Activated naive CD4-positive, alpha-beta T cell treated with anti-CD3 and anti-CD28 coated beads, Interleukin-2, amount 10 ng/mL, durations not matched to agents 7 days and 5 days (primary cell): ENCODE measurements around the gene UBE2R2.

Experiments
- CTCF ChIA-PET: fragments of 350-600 bp; sonication (Branson Sonifier 250); formaldehyde crosslinking; loops from one replicate; lab custom pipeline; 2021; ENCODE audit warnings: antibody characterized with exemption; lab: Charles Lee
- DNase-seq: peaks from one replicate; pipeline ENCODE4 v3.0.0-alpha.2; 2020
- H3K27ac Mint-ChIP-seq: one replicate; pipeline ENCODE4 v1.8.0; 2021; ENCODE audit warnings: mild to moderate bottlenecking, moderate library complexity, mixed read lengths
- H3K27me3 Mint-ChIP-seq: one replicate; pipeline ENCODE4 v1.8.0; 2021; ENCODE audit warnings: mild to moderate bottlenecking, mixed read lengths
- H3K36me3 Mint-ChIP-seq: one replicate; pipeline ENCODE4 v1.8.0; 2021; ENCODE audit warnings: mixed read lengths
- H3K4me1 Mint-ChIP-seq: one replicate; pipeline ENCODE4 v1.8.0; 2021; ENCODE audit warnings: mixed read lengths
- H3K4me3 Mint-ChIP-seq: one replicate; pipeline ENCODE4 v1.8.0; 2021; ENCODE audit warnings: mild to moderate bottlenecking, moderate library complexity, mixed read lengths
- H3K9me3 Mint-ChIP-seq: one replicate; pipeline ENCODE4 v1.8.0; 2021; ENCODE audit warnings: mixed read lengths

Gene UBE2R2

GRCh38 chr9:33924978-33925797, 108.2 kb downstream of the UBE2R2 start:
- H3K9me3 Mint-ChIP-seq = no peaks in the 10 kb centered on the region
- peak overlapping the region; percentile 37 for H3K27ac Mint-ChIP-seq
- DNase-seq = peak; percentile 46
- peaks cover 53% of the 10 kb centered on the region for H3K36me3 Mint-ChIP-seq
- H3K27me3 Mint-ChIP-seq = no peaks in the 10 kb centered on the region
- CTCF ChIA-PET = interaction anchor here (0.7 to 7.2 kb wide), 14 partner anchors 8 to 454 kb away, joined by 3 to 38 read pairs (median 3); no protein-coding TSS in a partner anchor
- no peaks in the 10 kb centered on the region for H3K4me1 Mint-ChIP-seq
- no peak overlapping the region for H3K4me3 Mint-ChIP-seq

GRCh38 chr9:33926746-33927485, 110.0 kb downstream of the UBE2R2 start:
- DNase-seq = no peak
- Mint-ChIP-seq H3K4me3 (no peak overlapping the region), H3K9me3 (no peaks in the 10 kb centered on the region), H3K27me3 (no peaks in the 10 kb centered on the region), H3K4me1 (no peaks in the 10 kb centered on the region), H3K27ac (no peak overlapping the region), H3K36me3 (peaks cover 56% of the 10 kb centered on the region)
- CTCF ChIA-PET = interaction anchor here (1.0 to 4.4 kb wide), 2 partner anchors 20 to 147 kb away, joined by 3 to 35 read pairs; no protein-coding TSS in a partner anchor

- H3K27ac Mint-ChIP-seq = no peak overlapping the region
- no peaks in the 10 kb centered on the region for H3K9me3 Mint-ChIP-seq
- no peak for DNase-seq
- CTCF ChIA-PET = interaction anchor here (4.4 kb wide), 1 partner anchor 146 kb away, joined by 35 read pairs; no protein-coding TSS in a partner anchor
- no peaks in the 10 kb centered on the region for H3K4me1 Mint-ChIP-seq
- no peak overlapping the region for H3K4me3 Mint-ChIP-seq
- no peaks in the 10 kb centered on the region for H3K27me3 Mint-ChIP-seq
- peaks cover 58% of the 10 kb centered on the region for H3K36me3 Mint-ChIP-seq
Measured at GRCh38 chr9:33927694-33928093, 110.7 kb downstream of the UBE2R2 start.

GRCh38 chr9:33931326-33931725, 114.4 kb downstream of the UBE2R2 start:
- peaks cover 58% of the 10 kb centered on the region for H3K36me3 Mint-ChIP-seq
- H3K9me3 Mint-ChIP-seq = no peaks in the 10 kb centered on the region
- CTCF ChIA-PET = no interaction called here
- no peaks in the 10 kb centered on the region for H3K4me1 Mint-ChIP-seq
- H3K27me3 Mint-ChIP-seq = no peaks in the 10 kb centered on the region
- H3K4me3 Mint-ChIP-seq = no peak overlapping the region
- no peak overlapping the region for H3K27ac Mint-ChIP-seq
- DNase-seq = no peak

- Mint-ChIP-seq H3K27me3 (no peaks in the 10 kb centered on the region), H3K9me3 (no peaks in the 10 kb centered on the region), H3K4me3 (no peak overlapping the region), H3K36me3 (peaks cover 58% of the 10 kb centered on the region), H3K27ac (no peak overlapping the region), H3K4me1 (no peaks in the 10 kb centered on the region)
- CTCF ChIA-PET = interaction anchor here (2.2 kb wide), 1 partner anchor 8 kb away, joined by 11 read pairs; no protein-coding TSS in a partner anchor
- DNase-seq = no peak
Measured at GRCh38 chr9:33932078-33932807, 115.3 kb downstream of the UBE2R2 start.

- H3K9me3 Mint-ChIP-seq = no peaks in the 10 kb centered on the region
- DNase-seq = no peak
- no peak overlapping the region for H3K4me3 Mint-ChIP-seq
- CTCF ChIA-PET = interaction anchor here (1.6 to 2.2 kb wide), 2 partner anchors 9 to 10 kb away, joined by 3 to 11 read pairs; no protein-coding TSS in a partner anchor
- H3K27me3 Mint-ChIP-seq = no peaks in the 10 kb centered on the region
- H3K36me3 Mint-ChIP-seq = peaks cover 52% of the 10 kb centered on the region
- H3K27ac Mint-ChIP-seq = peak overlapping the region; percentile 33
- H3K4me1 Mint-ChIP-seq = no peaks in the 10 kb centered on the region
Measured at GRCh38 chr9:33934188-33934878, 117.4 kb downstream of the UBE2R2 start.

GRCh38 chr9:33939924-33940874, 123.2 kb downstream of the UBE2R2 start:
- Mint-ChIP-seq H3K27me3 (no peaks in the 10 kb centered on the region), H3K9me3 (no peaks in the 10 kb centered on the region), H3K36me3 (peaks cover 49% of the 10 kb centered on the region), H3K4me1 (no peaks in the 10 kb centered on the region), H3K4me3 (no peak overlapping the region), H3K27ac (no peak overlapping the region)
- CTCF ChIA-PET = no interaction called here
- DNase-seq = no peak

GRCh38 chr9:33942471-33943083, 125.6 kb downstream of the UBE2R2 start:
- peaks cover 52% of the 10 kb centered on the region for H3K36me3 Mint-ChIP-seq
- no peak for DNase-seq
- no peaks in the 10 kb centered on the region for H3K27me3 Mint-ChIP-seq
- no peak overlapping the region for H3K27ac Mint-ChIP-seq
- CTCF ChIA-PET = no interaction called here
- no peaks in the 10 kb centered on the region for H3K9me3 Mint-ChIP-seq
- no peak overlapping the region for H3K4me3 Mint-ChIP-seq
- H3K4me1 Mint-ChIP-seq = no peaks in the 10 kb centered on the region

- no peak for DNase-seq
- H3K4me1 Mint-ChIP-seq = no peaks in the 10 kb centered on the region
- peaks cover 58% of the 10 kb centered on the region for H3K36me3 Mint-ChIP-seq
- H3K27ac Mint-ChIP-seq = no peak overlapping the region
- H3K4me3 Mint-ChIP-seq = no peak overlapping the region
- CTCF ChIA-PET = no interaction called here
- no peaks in the 10 kb centered on the region for H3K27me3 Mint-ChIP-seq
- no peaks in the 10 kb centered on the region for H3K9me3 Mint-ChIP-seq
Measured at GRCh38 chr9:33943389-33943788, 126.4 kb downstream of the UBE2R2 start.

GRCh38 chr9:33946779-33947535, 130.0 kb downstream of the UBE2R2 start:
- no peak overlapping the region for H3K27ac Mint-ChIP-seq
- no peaks in the 10 kb centered on the region for H3K4me1 Mint-ChIP-seq
- no peak overlapping the region for H3K4me3 Mint-ChIP-seq
- CTCF ChIA-PET = no interaction called here
- peaks cover 45% of the 10 kb centered on the region for H3K36me3 Mint-ChIP-seq
- no peaks in the 10 kb centered on the region for H3K9me3 Mint-ChIP-seq
- DNase-seq = no peak
- no peaks in the 10 kb centered on the region for H3K27me3 Mint-ChIP-seq

GRCh38 chr9:33950371-33950770, 133.4 kb downstream of the UBE2R2 start:
- H3K27ac Mint-ChIP-seq = no peak overlapping the region
- CTCF ChIA-PET = no interaction called here
- peaks cover 41% of the 10 kb centered on the region for H3K36me3 Mint-ChIP-seq
- no peaks in the 10 kb centered on the region for H3K9me3 Mint-ChIP-seq
- no peaks in the 10 kb centered on the region for H3K4me1 Mint-ChIP-seq
- H3K27me3 Mint-ChIP-seq = no peaks in the 10 kb centered on the region
- no peak overlapping the region for H3K4me3 Mint-ChIP-seq
- no peak for DNase-seq

- no peaks in the 10 kb centered on the region for H3K9me3 Mint-ChIP-seq
- no peak for DNase-seq
- no peak overlapping the region for H3K4me3 Mint-ChIP-seq
- peaks cover 42% of the 10 kb centered on the region for H3K36me3 Mint-ChIP-seq
- CTCF ChIA-PET = no interaction called here
- H3K4me1 Mint-ChIP-seq = no peaks in the 10 kb centered on the region
- H3K27ac Mint-ChIP-seq = no peak overlapping the region
- H3K27me3 Mint-ChIP-seq = no peaks in the 10 kb centered on the region
Measured at GRCh38 chr9:33952066-33952465, 135.1 kb downstream of the UBE2R2 start.
